GM23338 (cell line): ENCODE data around the gene ATP8A2. TPM values are rescaled to one million over a fixed set of nuclear protein-coding genes. Genes with fewer than 3 reads are reported as not detected.

ENCODE experiments used
- ATAC-seq: fragments of 200-7000 bp; cut with Tn5 transposase; 3 replicates; pipeline ENCODE4 v1.9.1; 2020
- DNase-seq: peaks from one replicate; pipeline ENCODE4 v3.0.0-alpha.2; 2015; ENCODE audit warnings: low spot score
- H2AFZ ChIP-seq: fragments of 200-600 bp; sonication (generic); 2 replicates; pipeline ENCODE4 v1.8.0; 2016; ENCODE audit warnings: antibody characterized with exemption, mild to moderate bottlenecking, moderate library complexity
- H3F3A ChIP-seq: fragments of 200-600 bp; sonication (generic); replicated peaks from 2 replicates; pipeline ENCODE4 v1.8.0; 2017; ENCODE audit warnings: antibody characterized with exemption, mixed run types, low read depth
- H3K27ac ChIP-seq: fragments of 200-600 bp; sonication (generic); 2 replicates; pipeline ENCODE4 v1.6.1; 2016; ENCODE audit warnings: low read depth
- H3K27me3 ChIP-seq: fragments of 200-600 bp; sonication (generic); 2 replicates; pipeline ENCODE4 v1.8.0; 2016; ENCODE audit warnings: mild to moderate bottlenecking, mixed run types, moderate library complexity; ENCODE audit not compliant: insufficient read depth
- H3K36me3 ChIP-seq: fragments of 200-600 bp; sonication (generic); 2 replicates; pipeline ENCODE4 v1.8.0; 2016; ENCODE audit warnings: mild to moderate bottlenecking; ENCODE audit not compliant: insufficient read depth
- H3K4me1 ChIP-seq: fragments of 200-600 bp; sonication (generic); 2 replicates; pipeline ENCODE4 v1.8.0; 2016; ENCODE audit warnings: mild to moderate bottlenecking, moderate library complexity; ENCODE audit not compliant: insufficient read depth
- H3K4me2 ChIP-seq: fragments of 200-600 bp; sonication (generic); 2 replicates; pipeline ENCODE4 v1.7.1; 2017; ENCODE audit warnings: mixed run types
- H3K4me3 ChIP-seq: fragments of 200-600 bp; sonication (generic); 2 replicates; pipeline ENCODE4 v1.6.1; 2016; ENCODE audit warnings: mixed run types
- H3K79me2 ChIP-seq: fragments of 200-600 bp; sonication (generic); replicated peaks from 2 replicates; pipeline ENCODE4 v1.8.0; 2017; ENCODE audit warnings: mild to moderate bottlenecking; ENCODE audit not compliant: insufficient read depth
- H3K9me2 ChIP-seq: fragments of 200-600 bp; sonication (generic); 2 replicates; pipeline ENCODE4 v1.8.0; 2017; ENCODE audit not compliant: insufficient read depth
- H4K20me1 ChIP-seq: fragments of 200-600 bp; sonication (generic); replicated peaks from 2 replicates; pipeline ENCODE4 v1.8.0; 2017; ENCODE audit warnings: mild to moderate bottlenecking; ENCODE audit not compliant: insufficient read depth
- H3K27ac Mint-ChIP-seq: 2 replicates; pipeline ENCODE4 v1.8.0; 2020; ENCODE audit warnings: inconsistent platforms, mild to moderate bottlenecking, moderate library complexity, mixed read lengths
- H3K27me3 Mint-ChIP-seq: 3 replicates; pipeline ENCODE4 v1.8.0; 2022; ENCODE audit warnings: low read depth, mild to moderate bottlenecking, moderate library complexity, mixed read lengths, inconsistent platforms; ENCODE audit not compliant: insufficient read depth, poor library complexity
- H3K36me3 Mint-ChIP-seq: 3 replicates; pipeline ENCODE4 v1.8.0; 2021; ENCODE audit warnings: low read depth, mild to moderate bottlenecking, inconsistent platforms, moderate library complexity, mixed read lengths
- H3K4me1 Mint-ChIP-seq: 3 replicates; pipeline ENCODE4 v1.8.0; 2020; ENCODE audit warnings: mild to moderate bottlenecking, inconsistent platforms, mixed read lengths
- H3K4me3 Mint-ChIP-seq: 3 replicates; pipeline ENCODE4 v1.8.0; 2021; ENCODE audit warnings: moderate library complexity, mild to moderate bottlenecking, inconsistent platforms, mixed read lengths
- H3K9me3 Mint-ChIP-seq: 3 replicates; pipeline ENCODE4 v1.8.0; 2020; ENCODE audit warnings: moderate library complexity, mild to moderate bottlenecking, inconsistent platforms, mixed read lengths
- CREB1 ChIP-seq: fragments of 250-450 bp; sonication (Bioruptor Pico); IDR thresholded peaks from 2 replicates; pipeline ENCODE4 v1.5.0; 2020; ENCODE audit warnings: low read depth, mild to moderate bottlenecking, moderate library complexity
- CTCF ChIP-seq, 2 experiments: fragments of 200-600 bp in 1 of 2; sonication (generic) in 1 of 2; conservative IDR thresholded peaks; 2 replicates each; pipeline versions ENCODE4 v1.5.1 to v1.6.1; 2016 to 2017; ENCODE audit warnings: antibody characterized with exemption in 2 of 2, low read depth in 2 of 2, mild to moderate bottlenecking in 2 of 2, moderate library complexity in 1 of 2
- EZH2 ChIP-seq: fragments of 200-600 bp; sonication (generic); IDR thresholded peaks from one replicate; pipeline ENCODE4 v1.8.0; 2017; ENCODE audit warnings: antibody characterized with exemption, mild to moderate bottlenecking, low read depth; ENCODE audit not compliant: unreplicated experiment
- EZH2phosphoT487 ChIP-seq: fragments of 200-600 bp; sonication (generic); IDR thresholded peaks from one replicate; pipeline ENCODE4 v1.8.1; 2018; ENCODE audit warnings: antibody characterized with exemption; ENCODE audit not compliant: unreplicated experiment
- JUNB ChIP-seq: IDR thresholded peaks from one replicate; pipeline ENCODE4 v1.6.1; 2016; ENCODE audit warnings: antibody characterized with exemption; ENCODE audit not compliant: unreplicated experiment
- NANOG ChIP-seq: IDR thresholded peaks from 2 replicates; pipeline ENCODE4 v1.6.1; 2016; ENCODE audit warnings: antibody characterized with exemption, borderline replicate concordance
- POLR2AphosphoS5 ChIP-seq: IDR thresholded peaks from 2 replicates; pipeline ENCODE4 v1.6.1; 2016; ENCODE audit warnings: antibody characterized with exemption, low read depth
- STAT1 ChIP-seq: IDR thresholded peaks from one replicate; pipeline ENCODE4 v1.6.1; 2016; ENCODE audit warnings: antibody characterized with exemption; ENCODE audit not compliant: unreplicated experiment
- ZNF114 ChIP-seq: fragments of 250-450 bp; sonication (Bioruptor Pico); IDR thresholded peaks from 2 replicates; pipeline ENCODE4 v1.5.0; 2020; ENCODE audit warnings: mild to moderate bottlenecking, moderate library complexity
- ZNF331 ChIP-seq: fragments of 250-450 bp; sonication (Bioruptor Pico); IDR thresholded peaks from 2 replicates; pipeline ENCODE4 v1.5.0; 2020; ENCODE audit warnings: low read depth, mild to moderate bottlenecking, moderate library complexity
- polyA plus RNA-seq: library from polyadenylated mRNA; unstranded; fragments of >200 nt; fragmentation: Nextera tagmentation; extraction: Ambion mirVana; gene quantifications from 2 replicates; pipeline ENCODE4 v1.2.1, GENCODE V29; 2016
- total RNA-seq: library from RNA; depleted of rRNA; stranded (reverse); fragments of >200 nt; shearing (Covaris generic); gene quantifications from 2 replicates; pipeline ENCODE4 v1.2.3, GENCODE V29; 2014
- TF ChIP-seq, protein P1 (sequence below): IDR thresholded peaks from one replicate; pipeline ENCODE4 v1.6.1; 2018; ENCODE audit warnings: antibody characterized with exemption; ENCODE audit not compliant: unreplicated experiment
- TF ChIP-seq, protein P2 (sequence below): IDR thresholded peaks from 2 replicates; pipeline ENCODE4 v1.6.1; 2016; ENCODE audit warnings: antibody characterized with exemption

ATP8A2 gene
- total and polyA plus RNA-seq, 2 experiments from 2014 or later = 5.7 to 8.8 TPM

DNA sequence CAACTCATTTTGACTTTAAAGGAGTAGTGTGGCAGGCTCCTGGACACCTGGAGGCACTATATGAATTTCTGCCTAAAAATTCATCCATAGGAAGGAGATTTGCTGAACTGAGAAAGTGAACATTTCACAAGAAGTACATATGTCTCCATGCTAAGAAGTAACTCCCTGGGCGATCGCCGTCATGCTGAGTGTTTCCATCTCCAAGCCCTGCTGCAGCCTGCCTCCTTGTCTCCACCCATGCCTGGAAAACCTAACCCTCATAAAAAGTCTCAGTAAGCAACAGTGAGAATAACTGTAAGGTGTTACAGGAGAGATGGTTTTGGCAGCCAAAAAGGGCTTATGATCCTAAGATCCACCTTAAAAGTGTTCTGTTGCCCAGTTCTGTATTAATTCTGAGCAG lies 428.7 kb downstream of the ATP8A2 start:
- H3K27ac ChIP-seq = 0 out of 2 replicates have a peak overlapping the region, but pooled peaks have one; percentile 48
- H3F3A ChIP-seq = no peaks in the 10 kb centered on the region
- no peaks in the 10 kb centered on the region for H3K36me3 ChIP-seq
- Mint-ChIP-seq H3K4me1 (peaks cover 4% of the 10 kb centered on the region; the same call in 1 of the 3 replicates), H3K9me3 (no peaks in the 10 kb centered on the region), H3K36me3 (no peaks in the 10 kb centered on the region), H3K4me3 (no peak overlapping the region), H3K27ac (no peak overlapping the region), H3K27me3 (no peaks in the 10 kb centered on the region)
- DNase-seq = no peak
- no peaks in the 10 kb centered on the region for H3K4me1 ChIP-seq
- no peaks in the 10 kb centered on the region for H3K79me2 ChIP-seq
- H3K4me3 ChIP-seq = no peak overlapping the region
- H4K20me1 ChIP-seq = no peaks in the 10 kb centered on the region
- TF ChIP-seq NANOG = no peak
- TF ChIP-seq, protein P1, sequence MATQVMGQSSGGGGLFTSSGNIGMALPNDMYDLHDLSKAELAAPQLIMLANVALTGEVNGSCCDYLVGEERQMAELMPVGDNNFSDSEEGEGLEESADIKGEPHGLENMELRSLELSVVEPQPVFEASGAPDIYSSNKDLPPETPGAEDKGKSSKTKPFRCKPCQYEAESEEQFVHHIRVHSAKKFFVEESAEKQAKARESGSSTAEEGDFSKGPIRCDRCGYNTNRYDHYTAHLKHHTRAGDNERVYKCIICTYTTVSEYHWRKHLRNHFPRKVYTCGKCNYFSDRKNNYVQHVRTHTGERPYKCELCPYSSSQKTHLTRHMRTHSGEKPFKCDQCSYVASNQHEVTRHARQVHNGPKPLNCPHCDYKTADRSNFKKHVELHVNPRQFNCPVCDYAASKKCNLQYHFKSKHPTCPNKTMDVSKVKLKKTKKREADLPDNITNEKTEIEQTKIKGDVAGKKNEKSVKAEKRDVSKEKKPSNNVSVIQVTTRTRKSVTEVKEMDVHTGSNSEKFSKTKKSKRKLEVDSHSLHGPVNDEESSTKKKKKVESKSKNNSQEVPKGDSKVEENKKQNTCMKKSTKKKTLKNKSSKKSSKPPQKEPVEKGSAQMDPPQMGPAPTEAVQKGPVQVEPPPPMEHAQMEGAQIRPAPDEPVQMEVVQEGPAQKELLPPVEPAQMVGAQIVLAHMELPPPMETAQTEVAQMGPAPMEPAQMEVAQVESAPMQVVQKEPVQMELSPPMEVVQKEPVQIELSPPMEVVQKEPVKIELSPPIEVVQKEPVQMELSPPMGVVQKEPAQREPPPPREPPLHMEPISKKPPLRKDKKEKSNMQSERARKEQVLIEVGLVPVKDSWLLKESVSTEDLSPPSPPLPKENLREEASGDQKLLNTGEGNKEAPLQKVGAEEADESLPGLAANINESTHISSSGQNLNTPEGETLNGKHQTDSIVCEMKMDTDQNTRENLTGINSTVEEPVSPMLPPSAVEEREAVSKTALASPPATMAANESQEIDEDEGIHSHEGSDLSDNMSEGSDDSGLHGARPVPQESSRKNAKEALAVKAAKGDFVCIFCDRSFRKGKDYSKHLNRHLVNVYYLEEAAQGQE = no peak
- no peak for TF ChIP-seq EZH2
- TF ChIP-seq STAT1 = no peak
- no peak for TF ChIP-seq CREB1 (CRISPR knock-in tag)
- no peak for ATAC-seq
- no peaks in the 10 kb centered on the region for H3K9me2 ChIP-seq
- H3K27me3 ChIP-seq = no peaks in the 10 kb centered on the region
- H3K4me2 ChIP-seq = no peak overlapping the region
- H2AFZ ChIP-seq = no peak overlapping the region

DNA sequence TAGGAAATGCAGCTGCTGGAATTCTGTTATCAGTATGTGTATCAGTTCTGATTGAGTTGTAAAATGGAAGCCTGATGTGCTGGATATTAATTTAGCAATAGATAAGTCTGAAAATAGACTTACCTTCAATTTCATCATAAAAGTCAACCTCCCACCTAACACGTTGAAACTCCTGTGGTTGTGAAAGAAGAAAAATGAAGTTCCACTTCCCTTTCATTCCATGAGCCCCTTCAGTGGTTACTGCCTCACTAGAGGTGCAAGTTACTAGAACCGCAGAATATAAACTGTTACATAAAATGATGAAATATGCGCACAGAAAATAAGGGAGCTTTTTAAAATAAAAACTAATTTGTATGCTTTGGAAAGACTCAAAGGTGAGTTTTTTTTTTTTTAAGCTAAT lies 430.8 kb downstream of the ATP8A2 start:
- DNase-seq (no peak), ATAC-seq (no peak)
- no peaks in the 10 kb centered on the region for H3K36me3 Mint-ChIP-seq
- H3K9me3 Mint-ChIP-seq = no peaks in the 10 kb centered on the region
- no peaks in the 10 kb centered on the region for H3K27me3 ChIP-seq
- H3K27ac ChIP-seq = no peak overlapping the region
- peaks cover 4% of the 10 kb centered on the region; the same call in 1 of the 3 replicates for H3K4me1 Mint-ChIP-seq
- no peaks in the 10 kb centered on the region for H3F3A ChIP-seq
- no peaks in the 10 kb centered on the region for H3K79me2 ChIP-seq
- H3K4me2 ChIP-seq = no peak overlapping the region
- H3K27ac Mint-ChIP-seq = no peak overlapping the region
- no peaks in the 10 kb centered on the region for H3K4me1 ChIP-seq
- no peak overlapping the region for H3K4me3 ChIP-seq
- H3K27me3 Mint-ChIP-seq = no peaks in the 10 kb centered on the region
- no peaks in the 10 kb centered on the region for H3K9me2 ChIP-seq
- H3K36me3 ChIP-seq = no peaks in the 10 kb centered on the region
- no peaks in the 10 kb centered on the region for H4K20me1 ChIP-seq
- H2AFZ ChIP-seq = no peak overlapping the region
- no peak overlapping the region for H3K4me3 Mint-ChIP-seq
- TF ChIP-seq STAT1 (no peak), JUNB (no peak), POLR2AphosphoS5 (no peak), ZNF114 (CRISPR knock-in tag) (no peak), ZNF331 (CRISPR knock-in tag) (no peak), CTCF (conservative IDR thresholded peaks at IDR 0.05; ENCODE audit: low read depth in 2 of 2) (no peak), EZH2phosphoT487 (no peak), NANOG (no peak), CREB1 (CRISPR knock-in tag) (no peak), EZH2 (no peak)
- TF ChIP-seq, protein P2, sequence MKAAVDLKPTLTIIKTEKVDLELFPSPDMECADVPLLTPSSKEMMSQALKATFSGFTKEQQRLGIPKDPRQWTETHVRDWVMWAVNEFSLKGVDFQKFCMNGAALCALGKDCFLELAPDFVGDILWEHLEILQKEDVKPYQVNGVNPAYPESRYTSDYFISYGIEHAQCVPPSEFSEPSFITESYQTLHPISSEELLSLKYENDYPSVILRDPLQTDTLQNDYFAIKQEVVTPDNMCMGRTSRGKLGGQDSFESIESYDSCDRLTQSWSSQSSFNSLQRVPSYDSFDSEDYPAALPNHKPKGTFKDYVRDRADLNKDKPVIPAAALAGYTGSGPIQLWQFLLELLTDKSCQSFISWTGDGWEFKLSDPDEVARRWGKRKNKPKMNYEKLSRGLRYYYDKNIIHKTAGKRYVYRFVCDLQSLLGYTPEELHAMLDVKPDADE = no peak
- TF ChIP-seq, protein P1 = no peak
